ENCODE measurements around the gene LHFPL3.
A peak's percentile ranks its signal among the peaks of the same experiment; 100 is the strongest.

The LHFPL3 gene

DNA sequence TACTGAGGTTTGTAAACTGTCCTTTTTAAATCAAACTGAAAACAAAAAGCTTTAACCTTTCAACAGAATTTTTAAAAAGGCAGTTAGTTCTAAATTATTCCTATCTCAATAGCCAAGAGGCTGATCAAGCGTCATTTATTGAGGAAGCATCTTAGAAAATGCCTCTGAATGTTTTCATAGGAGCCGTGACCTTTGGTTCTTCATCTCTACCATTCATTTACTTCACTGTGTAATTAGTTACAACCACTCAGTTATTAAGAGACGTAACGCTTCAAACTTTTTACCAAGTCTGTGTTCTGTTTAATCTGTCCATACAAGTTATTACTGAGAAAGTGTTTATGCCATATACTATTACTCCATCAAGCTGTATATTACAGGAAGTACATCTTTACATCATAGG lies 578.2 kb downstream of the LHFPL3 start:
- TF ChIP-seq, protein P1, sequence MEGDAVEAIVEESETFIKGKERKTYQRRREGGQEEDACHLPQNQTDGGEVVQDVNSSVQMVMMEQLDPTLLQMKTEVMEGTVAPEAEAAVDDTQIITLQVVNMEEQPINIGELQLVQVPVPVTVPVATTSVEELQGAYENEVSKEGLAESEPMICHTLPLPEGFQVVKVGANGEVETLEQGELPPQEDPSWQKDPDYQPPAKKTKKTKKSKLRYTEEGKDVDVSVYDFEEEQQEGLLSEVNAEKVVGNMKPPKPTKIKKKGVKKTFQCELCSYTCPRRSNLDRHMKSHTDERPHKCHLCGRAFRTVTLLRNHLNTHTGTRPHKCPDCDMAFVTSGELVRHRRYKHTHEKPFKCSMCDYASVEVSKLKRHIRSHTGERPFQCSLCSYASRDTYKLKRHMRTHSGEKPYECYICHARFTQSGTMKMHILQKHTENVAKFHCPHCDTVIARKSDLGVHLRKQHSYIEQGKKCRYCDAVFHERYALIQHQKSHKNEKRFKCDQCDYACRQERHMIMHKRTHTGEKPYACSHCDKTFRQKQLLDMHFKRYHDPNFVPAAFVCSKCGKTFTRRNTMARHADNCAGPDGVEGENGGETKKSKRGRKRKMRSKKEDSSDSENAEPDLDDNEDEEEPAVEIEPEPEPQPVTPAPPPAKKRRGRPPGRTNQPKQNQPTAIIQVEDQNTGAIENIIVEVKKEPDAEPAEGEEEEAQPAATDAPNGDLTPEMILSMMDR (IDR thresholded peaks at IDR 0.05; ENCODE audit: unreplicated experiment in 3 of 3) = no peak
- Mint-ChIP-seq H3K4me3 (no peak overlapping the region), H3K27me3 (ENCODE audit: low read depth) (no peaks in the 10 kb centered on the region), H3K36me3 (ENCODE audit: low read depth) (peaks cover 10% of the 10 kb centered on the region), H3K27ac (peak overlapping the region in 1 of 3 experiments; percentile 50), H3K9me3 (no peaks in the 10 kb centered on the region), H3K4me1 (no peaks in the 10 kb centered on the region)

DNA sequence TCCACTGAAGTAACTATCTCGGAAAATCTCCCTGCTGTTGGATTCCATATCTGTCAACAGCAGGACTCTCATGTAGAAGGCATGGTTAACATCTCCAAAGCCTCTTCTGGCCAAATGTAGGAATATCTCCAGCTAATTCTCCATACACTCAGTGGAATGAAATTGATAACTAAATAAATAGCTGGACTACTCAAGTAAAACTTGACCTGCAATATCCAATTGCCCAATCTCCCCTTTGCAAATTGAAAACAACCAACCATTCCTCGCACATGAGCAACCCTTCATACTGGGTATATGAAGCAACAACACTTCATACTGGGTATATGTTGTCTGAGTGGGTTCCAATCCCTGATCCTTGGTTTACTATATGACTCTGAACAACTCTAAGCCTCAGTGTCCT lies 580.2 kb downstream of the LHFPL3 start:
- H3K36me3 Mint-ChIP-seq (ENCODE audit: low read depth) = peaks cover 4% of the 10 kb centered on the region
- TF ChIP-seq, protein P1 (IDR thresholded peaks at IDR 0.05; ENCODE audit: unreplicated experiment in 3 of 3) = no peak
- no peak overlapping the region for H3K27ac Mint-ChIP-seq
- H3K27me3 Mint-ChIP-seq (ENCODE audit: low read depth) = no peaks in the 10 kb centered on the region
- no peaks in the 10 kb centered on the region for H3K9me3 Mint-ChIP-seq
- no peaks in the 10 kb centered on the region for H3K4me1 Mint-ChIP-seq
- H3K4me3 Mint-ChIP-seq = no peak overlapping the region

DNA sequence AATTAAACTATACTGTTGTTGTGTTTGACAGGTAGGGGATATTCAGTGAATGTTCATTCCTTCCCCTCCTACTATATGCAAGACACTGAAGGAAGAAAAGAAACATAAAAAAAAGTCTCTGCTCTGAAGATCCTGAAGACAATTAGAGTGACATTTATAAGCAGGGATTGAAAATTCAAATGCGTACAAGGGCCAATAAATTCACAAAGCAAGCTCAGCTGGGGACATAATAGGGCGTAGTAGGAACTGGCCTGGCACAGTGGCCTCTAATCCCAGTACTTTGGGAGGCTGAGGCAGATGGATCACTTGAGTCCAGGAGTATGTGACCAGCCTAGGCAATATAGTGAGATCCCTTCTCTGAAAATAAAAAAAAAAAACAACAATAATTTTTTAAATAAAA lies 580.7 kb downstream of the LHFPL3 start:
- no peak overlapping the region for H3K4me3 Mint-ChIP-seq
- no peaks in the 10 kb centered on the region for H3K27me3 Mint-ChIP-seq (ENCODE audit: low read depth)
- no peak overlapping the region for H3K27ac Mint-ChIP-seq
- no peaks in the 10 kb centered on the region for H3K9me3 Mint-ChIP-seq
- H3K36me3 Mint-ChIP-seq (ENCODE audit: low read depth) = peaks cover 6% of the 10 kb centered on the region
- H3K4me1 Mint-ChIP-seq = no peaks in the 10 kb centered on the region
- TF ChIP-seq, protein P1 (IDR thresholded peaks at IDR 0.05; ENCODE audit: unreplicated experiment in 3 of 3) = no peak

DNA sequence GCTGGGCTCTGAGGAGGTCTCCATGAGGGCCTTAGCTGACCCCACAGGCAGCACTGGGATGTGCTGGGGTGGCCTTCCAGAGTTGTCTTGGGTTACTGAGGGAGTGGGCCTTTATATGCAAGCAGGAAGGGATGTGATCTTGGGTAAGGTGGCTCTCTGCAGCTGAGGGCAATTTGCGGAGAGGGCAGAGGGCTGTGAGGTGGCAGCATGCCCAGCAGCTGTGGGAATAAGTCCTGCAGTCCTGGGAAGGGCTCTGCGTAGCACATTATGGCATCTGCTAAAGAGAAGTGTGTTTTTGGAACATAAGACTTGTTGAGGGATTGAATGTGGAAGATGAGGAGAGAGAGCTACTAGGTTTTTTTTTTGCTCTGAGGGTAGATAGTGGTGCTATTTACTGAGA lies 586.0 kb downstream of the LHFPL3 start:
- Mint-ChIP-seq H3K4me3 (no peak overlapping the region), H3K4me1 (peaks cover 8% of the 10 kb centered on the region), H3K9me3 (no peaks in the 10 kb centered on the region), H3K36me3 (ENCODE audit: low read depth) (peaks cover 14% of the 10 kb centered on the region), H3K27ac (no peak overlapping the region), H3K27me3 (ENCODE audit: low read depth) (peaks cover 4% of the 10 kb centered on the region)
- TF ChIP-seq, protein P1 (IDR thresholded peaks at IDR 0.05; ENCODE audit: unreplicated experiment in 3 of 3) = no peak

DNA sequence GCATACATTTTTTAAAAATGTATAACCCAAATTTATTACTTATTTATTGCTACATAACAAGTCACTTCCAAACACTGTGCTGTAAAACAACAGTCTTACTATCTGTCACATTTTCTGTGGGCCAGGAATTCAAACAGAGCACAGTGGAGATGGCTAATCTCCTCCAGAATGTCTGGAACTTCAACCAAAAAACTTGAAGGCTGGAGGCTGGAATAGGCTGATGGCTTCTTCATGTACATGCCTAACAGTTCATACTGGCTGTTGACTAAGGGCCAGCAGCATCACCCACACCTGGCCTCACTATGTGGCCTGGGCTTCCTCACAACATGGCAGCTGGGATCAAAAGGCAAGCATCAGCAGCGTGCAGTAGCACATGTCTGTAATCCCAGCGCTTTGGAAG lies 593.2 kb downstream of the LHFPL3 start:
- Mint-ChIP-seq H3K36me3 (ENCODE audit: low read depth) (no peaks in the 10 kb centered on the region), H3K27me3 (ENCODE audit: low read depth) (no peaks in the 10 kb centered on the region), H3K27ac (peak overlapping the region in 1 of 3 experiments; percentile 83), H3K4me3 (peak overlapping the region in 1 of 3 experiments; percentile 72), H3K4me1 (peaks cover 27% of the 10 kb centered on the region), H3K9me3 (no peaks in the 10 kb centered on the region)
- TF ChIP-seq, protein P1 (IDR thresholded peaks at IDR 0.05; ENCODE audit: unreplicated experiment in 3 of 3) = no peak

DNA sequence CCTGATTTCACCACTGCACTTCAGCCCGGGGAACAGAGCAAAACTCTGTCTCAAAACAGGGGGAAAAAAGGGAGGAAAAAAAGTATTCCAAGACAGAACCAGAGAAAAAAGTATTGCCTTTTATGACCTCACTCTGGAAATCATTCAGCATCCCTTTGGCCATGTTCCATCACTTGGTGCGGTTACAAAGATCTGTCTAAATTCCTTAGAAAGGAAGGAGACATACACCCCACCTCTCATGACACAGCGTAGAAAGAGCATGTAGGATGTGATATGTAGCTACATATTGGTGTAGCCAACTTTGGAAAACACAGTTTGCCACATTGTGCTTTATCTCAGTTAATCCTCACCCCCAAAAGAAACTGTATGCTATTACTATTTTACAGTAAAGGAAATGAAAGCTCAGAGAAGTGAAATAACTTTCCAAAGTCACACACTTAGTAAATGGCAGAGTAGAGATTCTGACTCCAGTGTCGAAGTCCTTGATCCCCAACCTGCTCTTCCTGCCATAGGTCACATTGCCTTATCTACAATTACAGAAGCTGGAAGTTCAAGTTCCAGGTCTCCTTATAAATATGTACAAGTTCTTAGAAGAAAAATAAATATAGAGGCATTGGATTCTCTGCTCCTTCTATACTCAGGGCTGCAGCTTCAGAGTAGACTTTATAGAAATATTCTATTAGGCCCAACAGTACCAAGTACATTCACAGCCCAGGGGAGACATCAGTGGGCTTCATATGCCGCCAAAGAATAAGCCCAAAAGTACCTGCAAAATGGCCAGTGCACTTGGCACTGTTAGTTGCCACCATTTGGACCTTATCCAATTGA lies 594.0 kb downstream of the LHFPL3 start:
- peaks cover 35% of the 10 kb centered on the region for H3K4me1 Mint-ChIP-seq
- no peaks in the 10 kb centered on the region for H3K36me3 Mint-ChIP-seq (ENCODE audit: low read depth)
- H3K4me3 Mint-ChIP-seq = peak overlapping the region; percentile 56 to 75 (median 72)
- no peaks in the 10 kb centered on the region for H3K27me3 Mint-ChIP-seq (ENCODE audit: low read depth)
- TF ChIP-seq, protein P1 (IDR thresholded peaks at IDR 0.05; ENCODE audit: unreplicated experiment in 3 of 3) = no peak
- H3K9me3 Mint-ChIP-seq = no peaks in the 10 kb centered on the region
- peak overlapping the region; percentile 68 to 89 (median 83) for H3K27ac Mint-ChIP-seq
